PC-9 (cell line): ENCODE measurements around the gene WDR88. TPM values are rescaled to one million over a fixed set of nuclear protein-coding genes. Genes with fewer than 3 reads are reported as not detected.

Source experiments
- BruUV-seq: library from RNA; stranded (reverse); fragments of 400-500 nt; replicated peaks from 2 replicates; lab custom pipeline; 2021; lab: Mats Ljungman, UMichigan
- CTCF ChIA-PET: fragments of 300-600 bp; sonication (Branson Sonifier 250); formaldehyde crosslinking; loops from one replicate; lab custom pipeline; 2022; ENCODE audit warnings: antibody characterized with exemption; lab: Charles Lee
- POLR2A ChIA-PET: fragments of 300-600 bp; sonication (Branson Sonifier 250); formaldehyde crosslinking; loops from one replicate; lab custom pipeline; 2022; ENCODE audit warnings: antibody characterized with exemption; ENCODE audit not compliant: unreplicated experiment; lab: Charles Lee
- DNase-seq, 2 experiments: peaks; one replicate each; pipeline versions ENCODE4 v3.0.0 to v3.0.0-alpha.2; 2015 to 2022; ENCODE audit warnings: mixed read lengths in 1 of 2
- H2AFZ ChIP-seq: fragments of 200-600 bp; sonication (generic); 2 replicates; pipeline ENCODE4 v1.8.1; 2017; ENCODE audit warnings: antibody characterized with exemption
- H3F3A ChIP-seq: fragments of 200-600 bp; sonication (generic); 2 replicates; pipeline ENCODE4 v1.8.1; 2017; ENCODE audit warnings: antibody characterized with exemption, mild to moderate bottlenecking, low read depth; ENCODE audit not compliant: insufficient read depth
- H3K27ac ChIP-seq: fragments of 200-600 bp; sonication (generic); 2 replicates; pipeline ENCODE4 v1.6.1; 2016; ENCODE audit warnings: mixed run types
- H3K27me3 ChIP-seq: fragments of 200-600 bp; sonication (generic); 2 replicates; pipeline ENCODE4 v1.6.1; 2016; ENCODE audit warnings: low read depth, mixed run types; ENCODE audit not compliant: insufficient read depth
- H3K36me3 ChIP-seq: fragments of 200-600 bp; sonication (generic); 2 replicates; pipeline ENCODE4 v1.6.1; 2016; ENCODE audit warnings: low read depth, mixed run types
- H3K4me1 ChIP-seq: fragments of 200-600 bp; sonication (generic); replicated peaks from 2 replicates; pipeline ENCODE4 v1.6.1; 2016; ENCODE audit warnings: mixed run types; ENCODE audit not compliant: insufficient read depth
- H3K4me2 ChIP-seq: fragments of 200-600 bp; sonication (generic); 2 replicates; pipeline ENCODE4 v1.6.1; 2017; ENCODE audit warnings: mixed run types
- H3K4me3 ChIP-seq: fragments of 200-600 bp; sonication (generic); 2 replicates; pipeline ENCODE4 v1.6.1; 2016; ENCODE audit warnings: mixed run types
- H3K79me2 ChIP-seq: fragments of 200-600 bp; sonication (generic); 2 replicates; pipeline ENCODE4 v1.6.1; 2017; ENCODE audit warnings: low read depth, mixed run types
- H3K9me2 ChIP-seq: fragments of 200-600 bp; sonication (generic); 2 replicates; pipeline ENCODE4 v1.8.1; 2017; ENCODE audit warnings: mild to moderate bottlenecking; ENCODE audit not compliant: insufficient read depth
- H3K9me3 ChIP-seq: fragments of 200-600 bp; sonication (generic); 2 replicates; pipeline ENCODE4 v1.8.1; 2016; ENCODE audit warnings: low read depth; ENCODE audit not compliant: insufficient read depth
- H4K20me1 ChIP-seq: fragments of 200-600 bp; sonication (generic); 2 replicates; pipeline ENCODE4 v1.8.1; 2017; ENCODE audit not compliant: insufficient read depth
- EZH2 ChIP-seq: fragments of 200-600 bp; sonication (generic); IDR thresholded peaks from 2 replicates; pipeline ENCODE4 v1.8.0; 2017; ENCODE audit warnings: antibody characterized with exemption, low read depth
- intact Hi-C: fragments of 100-400 bp; cut with micrococcal nuclease; formaldehyde crosslinking; loops from one replicate; pipeline ENCODE4 v1.10.0; 2022; ENCODE audit not compliant: unreplicated experiment
- total RNA-seq: library from RNA; stranded (reverse); gene quantifications from 2 replicates; pipeline ENCODE4 v1.2.3, GENCODE V29; 2021
- TF ChIP-seq, protein P1 (sequence below): fragments of 200-600 bp; sonication (generic); conservative IDR thresholded peaks from 2 replicates; pipeline ENCODE4 v1.6.1; 2017; ENCODE audit warnings: mixed run types, antibody characterized with exemption, mild to moderate bottlenecking, moderate library complexity

WDR88 gene
- total RNA-seq, 1 experiment from 2014 or later: 0.59 TPM

GRCh38 chr19:33132425-33132824, 511 bp downstream of the WDR88 start:
- intact Hi-C loops: no loop called here
- H3K9me3 ChIP-seq: no peaks in the 10 kb centered on the region
- no peaks in the 10 kb centered on the region for H3K4me1 ChIP-seq
- TF ChIP-seq, protein P1, sequence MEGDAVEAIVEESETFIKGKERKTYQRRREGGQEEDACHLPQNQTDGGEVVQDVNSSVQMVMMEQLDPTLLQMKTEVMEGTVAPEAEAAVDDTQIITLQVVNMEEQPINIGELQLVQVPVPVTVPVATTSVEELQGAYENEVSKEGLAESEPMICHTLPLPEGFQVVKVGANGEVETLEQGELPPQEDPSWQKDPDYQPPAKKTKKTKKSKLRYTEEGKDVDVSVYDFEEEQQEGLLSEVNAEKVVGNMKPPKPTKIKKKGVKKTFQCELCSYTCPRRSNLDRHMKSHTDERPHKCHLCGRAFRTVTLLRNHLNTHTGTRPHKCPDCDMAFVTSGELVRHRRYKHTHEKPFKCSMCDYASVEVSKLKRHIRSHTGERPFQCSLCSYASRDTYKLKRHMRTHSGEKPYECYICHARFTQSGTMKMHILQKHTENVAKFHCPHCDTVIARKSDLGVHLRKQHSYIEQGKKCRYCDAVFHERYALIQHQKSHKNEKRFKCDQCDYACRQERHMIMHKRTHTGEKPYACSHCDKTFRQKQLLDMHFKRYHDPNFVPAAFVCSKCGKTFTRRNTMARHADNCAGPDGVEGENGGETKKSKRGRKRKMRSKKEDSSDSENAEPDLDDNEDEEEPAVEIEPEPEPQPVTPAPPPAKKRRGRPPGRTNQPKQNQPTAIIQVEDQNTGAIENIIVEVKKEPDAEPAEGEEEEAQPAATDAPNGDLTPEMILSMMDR: no peak; the same call in 1 of the 2 replicates
- no peak for TF ChIP-seq EZH2
- H3K79me2 ChIP-seq: no peaks in the 10 kb centered on the region
- H2AFZ ChIP-seq: no peak overlapping the region
- H3K27me3 ChIP-seq: no peaks in the 10 kb centered on the region
- CTCF ChIA-PET: no interaction called here
- no peaks in the 10 kb centered on the region for H3K36me3 ChIP-seq
- no peak overlapping the region for H3K4me3 ChIP-seq
- 0 out of 2 replicates have a peak, but pooled peaks cover 3% of the 10 kb centered on the region for H3F3A ChIP-seq
- POLR2A ChIA-PET: no interaction called here
- no peak for DNase-seq
- H3K9me2 ChIP-seq: no peaks in the 10 kb centered on the region
- no TSS peak for BruUV-seq
- H3K4me2 ChIP-seq: no peak overlapping the region
- H4K20me1 ChIP-seq: no peaks in the 10 kb centered on the region
- no peak overlapping the region for H3K27ac ChIP-seq

DNA sequence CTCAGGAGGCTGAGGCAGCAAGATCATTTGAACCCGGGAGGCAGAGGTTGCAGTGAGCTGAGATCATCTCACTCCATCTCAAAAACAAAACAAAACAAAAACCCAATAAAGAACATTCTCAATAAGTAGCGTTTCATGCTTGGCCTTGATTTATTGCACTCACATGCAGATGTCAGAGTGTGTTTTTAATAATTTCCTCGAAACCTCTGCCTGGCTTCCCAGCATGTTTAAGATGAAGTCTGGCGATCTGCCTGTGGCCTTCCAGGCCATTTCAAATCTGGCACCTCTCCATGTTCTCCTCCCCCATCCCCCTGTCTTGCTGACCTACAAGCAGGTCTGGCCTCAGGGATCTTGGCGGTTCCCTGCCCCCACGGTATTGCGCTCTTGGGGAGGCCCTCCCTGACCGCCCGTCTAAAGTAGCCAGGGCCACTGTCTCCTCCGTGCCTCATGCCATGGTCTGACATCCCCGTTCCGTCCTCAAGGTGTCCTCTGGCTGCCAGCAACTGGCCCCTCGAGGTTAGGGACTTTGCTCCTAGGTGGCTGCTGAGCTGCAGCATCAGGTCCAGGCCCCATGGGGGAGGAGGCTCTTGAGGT, 1.6 kb downstream of the WDR88 start:
- intact Hi-C loops: no loop called here
- no peaks in the 10 kb centered on the region for H3K9me3 ChIP-seq
- H3K4me1 ChIP-seq: no peaks in the 10 kb centered on the region
- ChIA-PET CTCF (no interaction called here), POLR2A (no interaction called here)
- H3K4me2 ChIP-seq: no peak overlapping the region
- no peaks in the 10 kb centered on the region for H3K27me3 ChIP-seq
- no peaks in the 10 kb centered on the region for H3K79me2 ChIP-seq
- no peak overlapping the region for H3K27ac ChIP-seq
- BruUV-seq: no TSS peak
- H3F3A ChIP-seq: 0 out of 2 replicates have a peak, but pooled peaks cover 3% of the 10 kb centered on the region
- no peak overlapping the region for H2AFZ ChIP-seq
- no peaks in the 10 kb centered on the region for H3K36me3 ChIP-seq
- no peak overlapping the region for H3K4me3 ChIP-seq
- no peaks in the 10 kb centered on the region for H4K20me1 ChIP-seq
- no peaks in the 10 kb centered on the region for H3K9me2 ChIP-seq
- DNase-seq: no peak
- TF ChIP-seq, protein P1: no peak
- no peak for TF ChIP-seq EZH2

GRCh38 chr19:33134571-33135041, 2.7 kb downstream of the WDR88 start:
- H3K4me2 ChIP-seq: no peak overlapping the region
- no TSS peak for BruUV-seq
- no peaks in the 10 kb centered on the region for H3K79me2 ChIP-seq
- H3K9me3 ChIP-seq: no peaks in the 10 kb centered on the region
- H3K4me1 ChIP-seq: no peaks in the 10 kb centered on the region
- no peaks in the 10 kb centered on the region for H3K27me3 ChIP-seq
- H3K36me3 ChIP-seq: no peaks in the 10 kb centered on the region
- H3K4me3 ChIP-seq: no peak overlapping the region
- 0 out of 2 replicates have a peak, but pooled peaks cover 3% of the 10 kb centered on the region for H3F3A ChIP-seq
- ChIA-PET POLR2A (interaction anchor here (0.7 kb wide), 1 partner anchor 352 kb away, joined by 18 read pairs; no protein-coding TSS in a partner anchor), CTCF (interaction anchor here (0.7 kb wide), 1 partner anchor 129 kb away, joined by 10 read pairs; no protein-coding TSS in a partner anchor)
- no peak overlapping the region for H3K27ac ChIP-seq
- intact Hi-C loops: no loop called here
- TF ChIP-seq, protein P1: no peak
- no peak for TF ChIP-seq EZH2
- no peaks in the 10 kb centered on the region for H4K20me1 ChIP-seq
- H3K9me2 ChIP-seq: no peaks in the 10 kb centered on the region
- no peak for DNase-seq
- no peak overlapping the region for H2AFZ ChIP-seq
